Bronchial epithelial cell (primary cell): Measurements from ENCODE around the gene CUTA. TPM values are rescaled to one million over a fixed set of nuclear protein-coding genes. Genes with fewer than 3 reads are reported as not detected.
A peak's percentile ranks its signal among the peaks of the same experiment; 100 is the strongest.

Experiments used
- DNase-seq: peaks from one replicate; pipeline ENCODE4 v3.0.0-alpha.2; 2010; ENCODE audit warnings: low read depth
- FAIRE-seq: peaks from 2 replicates; lab custom pipeline; 2011; peaks lifted over from hg19 to GRCh38; lab: Jason Lieb, UNC
- H3K27me3 ChIP-seq: 2 replicates; pipeline ENCODE4 v1.5.1; 2011; ENCODE audit warnings: low read length; ENCODE audit not compliant: control insufficient read depth, insufficient read depth
- H3K36me3 ChIP-seq: 2 replicates; pipeline ENCODE4 v1.5.1; 2011; ENCODE audit warnings: low read length; ENCODE audit not compliant: control insufficient read depth, insufficient read depth
- H3K4me3 ChIP-seq: 2 replicates; pipeline ENCODE4 v1.5.1; 2011; ENCODE audit warnings: mild to moderate bottlenecking, low read depth, low read length, control low read depth
- total RNA-seq: library from RNA; depleted of rRNA; stranded (reverse); fragments of >200 nt; gene quantifications from 2 replicates; pipeline ENCODE4 v1.2.1, GENCODE V29; 2014
- TF ChIP-seq, protein P1 (sequence below): IDR thresholded peaks from 2 replicates; pipeline ENCODE4 v1.5.1; 2011; ENCODE audit warnings: mild to moderate bottlenecking, moderate library complexity, low read length, control low read depth, inconsistent platforms; ENCODE audit not compliant: insufficient read depth, severe bottlenecking

Gene CUTA
- total RNA-seq, 1 donor from 2014 or later = 37.1 TPM

DNA sequence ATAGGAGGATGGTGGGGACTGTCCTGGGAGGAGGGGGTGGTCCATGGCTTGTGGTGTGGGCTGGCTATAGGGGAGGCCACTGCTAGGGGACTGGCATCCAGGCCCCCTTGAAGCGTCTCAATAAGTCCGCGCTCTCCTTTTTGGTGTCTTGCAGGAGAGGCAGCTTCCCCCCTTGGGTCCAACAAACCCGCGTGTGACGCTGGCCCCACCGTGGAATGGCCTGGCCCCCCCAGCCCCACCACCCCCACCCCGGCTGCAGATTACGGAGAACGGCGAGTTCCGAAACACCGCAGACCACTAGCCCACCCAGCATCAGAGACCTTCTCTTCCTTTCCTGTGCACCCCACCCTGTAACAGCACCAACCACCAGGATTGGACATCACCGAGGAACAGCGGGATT is 33.7 kb upstream of the CUTA start:
- TF ChIP-seq, protein P1, sequence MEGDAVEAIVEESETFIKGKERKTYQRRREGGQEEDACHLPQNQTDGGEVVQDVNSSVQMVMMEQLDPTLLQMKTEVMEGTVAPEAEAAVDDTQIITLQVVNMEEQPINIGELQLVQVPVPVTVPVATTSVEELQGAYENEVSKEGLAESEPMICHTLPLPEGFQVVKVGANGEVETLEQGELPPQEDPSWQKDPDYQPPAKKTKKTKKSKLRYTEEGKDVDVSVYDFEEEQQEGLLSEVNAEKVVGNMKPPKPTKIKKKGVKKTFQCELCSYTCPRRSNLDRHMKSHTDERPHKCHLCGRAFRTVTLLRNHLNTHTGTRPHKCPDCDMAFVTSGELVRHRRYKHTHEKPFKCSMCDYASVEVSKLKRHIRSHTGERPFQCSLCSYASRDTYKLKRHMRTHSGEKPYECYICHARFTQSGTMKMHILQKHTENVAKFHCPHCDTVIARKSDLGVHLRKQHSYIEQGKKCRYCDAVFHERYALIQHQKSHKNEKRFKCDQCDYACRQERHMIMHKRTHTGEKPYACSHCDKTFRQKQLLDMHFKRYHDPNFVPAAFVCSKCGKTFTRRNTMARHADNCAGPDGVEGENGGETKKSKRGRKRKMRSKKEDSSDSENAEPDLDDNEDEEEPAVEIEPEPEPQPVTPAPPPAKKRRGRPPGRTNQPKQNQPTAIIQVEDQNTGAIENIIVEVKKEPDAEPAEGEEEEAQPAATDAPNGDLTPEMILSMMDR = no peak
- no peaks in the 10 kb centered on the region for H3K27me3 ChIP-seq
- no peak overlapping the region for H3K4me3 ChIP-seq
- peaks cover 15% of the 10 kb centered on the region for H3K36me3 ChIP-seq
- DNase-seq = no peak
- no peak for FAIRE-seq

DNA sequence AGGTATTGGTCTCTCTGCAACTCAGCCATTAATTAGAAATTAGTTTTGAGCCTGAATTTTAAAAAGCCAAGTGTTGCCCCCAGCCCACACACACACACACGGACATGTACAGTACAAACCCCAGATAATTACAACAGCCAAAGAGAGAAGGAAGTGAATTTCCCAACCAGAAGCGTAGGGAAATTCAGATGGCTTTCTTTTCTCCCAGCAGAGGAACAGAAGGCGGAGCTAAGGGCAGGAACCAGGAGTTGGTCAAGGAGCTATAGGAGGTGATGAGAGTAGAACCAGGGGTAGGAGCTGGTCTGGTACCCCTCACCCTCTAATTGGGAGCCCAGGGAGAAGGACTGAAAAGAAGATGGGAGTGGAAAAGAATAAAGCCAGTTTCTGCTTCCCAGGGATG is 32.5 kb upstream of the CUTA start:
- DNase-seq (no peak), FAIRE-seq (no peak)
- Histone ChIP-seq H3K4me3 (no peak overlapping the region), H3K27me3 (no peaks in the 10 kb centered on the region), H3K36me3 (peaks cover 9% of the 10 kb centered on the region)
- TF ChIP-seq, protein P1 = no peak

DNA sequence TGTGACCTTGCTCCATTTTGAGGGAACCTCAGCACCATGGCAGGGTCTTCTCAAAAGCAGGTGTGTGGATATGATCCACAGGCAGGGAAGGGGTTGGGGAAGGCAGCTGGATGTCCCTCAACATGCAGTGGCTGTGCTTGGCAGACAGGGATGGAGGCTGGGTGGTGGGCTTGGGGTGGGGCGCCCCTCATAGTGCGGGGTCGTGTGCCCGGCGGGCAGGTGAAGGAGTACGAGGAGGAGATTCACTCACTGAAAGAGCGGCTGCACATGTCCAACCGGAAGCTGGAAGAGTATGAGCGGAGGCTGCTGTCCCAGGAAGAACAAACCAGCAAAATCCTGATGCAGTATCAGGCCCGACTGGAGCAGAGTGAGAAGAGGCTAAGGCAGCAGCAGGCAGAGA is 28.4 kb upstream of the CUTA start:
- TF ChIP-seq, protein P1 = no peak
- Histone ChIP-seq H3K4me3 (no peak overlapping the region), H3K27me3 (no peaks in the 10 kb centered on the region), H3K36me3 (peaks cover 14% of the 10 kb centered on the region)
- DNase-seq (no peak), FAIRE-seq (no peak)

DNA sequence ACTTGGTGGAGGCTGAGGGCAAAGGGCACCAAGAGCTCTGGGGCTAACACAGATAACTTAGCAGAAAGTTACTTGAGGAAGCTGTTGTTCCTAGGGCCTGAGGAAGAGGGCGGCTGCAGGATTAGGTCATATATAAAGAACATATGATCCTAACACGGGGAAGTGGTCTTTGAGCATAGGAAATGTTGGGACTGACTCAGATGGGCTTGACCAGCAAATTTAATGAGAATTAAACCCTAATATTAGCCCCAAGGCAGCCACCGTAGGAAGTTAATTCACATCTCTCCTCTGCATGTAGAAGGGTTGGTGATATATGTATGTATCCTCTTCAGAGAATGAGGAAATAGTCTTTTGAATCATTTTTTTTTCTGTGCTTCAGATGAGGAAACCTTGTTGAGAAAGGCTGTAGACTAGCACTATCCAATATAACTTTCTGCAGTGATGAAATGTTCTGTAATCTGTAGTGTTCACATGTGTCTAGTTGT is 27.3 kb upstream of the CUTA start:
- DNase-seq (no peak), FAIRE-seq (no peak)
- TF ChIP-seq, protein P1 = no peak
- Histone ChIP-seq H3K27me3 (no peaks in the 10 kb centered on the region), H3K36me3 (peaks cover 15% of the 10 kb centered on the region), H3K4me3 (no peak overlapping the region)

DNA sequence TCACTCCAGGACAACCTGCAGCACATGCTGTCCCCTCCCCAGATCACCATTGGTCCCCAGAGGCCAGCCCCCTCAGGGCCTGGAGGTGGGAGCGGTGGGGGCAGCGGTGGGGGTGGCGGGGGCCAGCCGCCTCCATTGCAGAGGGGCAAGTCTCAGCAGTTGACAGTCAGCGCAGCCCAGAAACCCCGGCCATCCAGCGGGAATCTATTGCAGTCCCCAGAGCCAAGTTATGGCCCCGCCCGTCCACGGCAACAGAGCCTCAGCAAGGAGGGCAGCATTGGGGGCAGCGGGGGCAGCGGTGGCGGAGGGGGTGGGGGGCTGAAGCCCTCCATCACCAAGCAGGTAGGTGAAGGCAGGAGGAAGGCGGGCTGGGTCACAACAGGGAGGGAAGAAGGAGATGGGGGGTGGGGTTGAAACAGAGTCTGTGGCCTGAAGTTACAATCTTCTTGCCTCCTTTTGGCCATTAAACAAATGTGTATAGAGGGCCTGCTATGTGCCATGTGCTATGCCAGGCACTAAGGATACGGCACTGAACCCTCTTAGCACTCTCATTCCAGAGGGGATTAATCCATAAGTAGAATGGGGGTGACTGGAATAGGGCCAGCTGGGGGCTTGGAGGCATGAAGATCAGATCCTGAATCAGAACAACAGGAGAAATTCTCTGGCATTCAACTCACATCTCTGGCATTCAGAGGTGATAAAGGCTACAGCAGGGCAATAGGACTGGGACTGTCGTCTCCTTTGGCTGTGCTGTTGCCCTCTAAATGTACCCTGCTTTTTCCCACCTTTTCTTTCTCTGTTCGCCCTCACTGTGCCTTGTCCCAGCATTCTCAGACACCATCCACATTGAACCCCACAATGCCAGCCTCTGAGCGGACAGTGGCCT is 26.0 kb upstream of the CUTA start:
- peak; percentile 90 for FAIRE-seq
- H3K4me3 ChIP-seq = no peak overlapping the region
- no peaks in the 10 kb centered on the region for H3K27me3 ChIP-seq
- TF ChIP-seq, protein P1 = no peak
- DNase-seq = no peak
- H3K36me3 ChIP-seq = peaks cover 14% of the 10 kb centered on the region
